Measurements from ENCODE around the gene EXOC6.
"Not testable (repeated sequence)": the region's sequence is repeated elsewhere in the genome, so short reads cannot be mapped to it uniquely, and the experiment has no call there.

Gene EXOC6

GRCh38 chr10:92957223-92958010 is 109.1 kb downstream of the EXOC6 start:
- no peak for DNase-seq

GRCh38 chr10:92961638-92962037 is 113.3 kb downstream of the EXOC6 start:
- DNase-seq = no peak

- DNase-seq = no peak
Observed at GRCh38 chr10:92965314-92965713, 117.0 kb downstream of the EXOC6 start.

GRCh38 chr10:92967641-92968040 is 119.3 kb downstream of the EXOC6 start:
- no peak for DNase-seq

GRCh38 chr10:92969151-92969550 is 120.8 kb downstream of the EXOC6 start:
- DNase-seq = no peak

- no peak for DNase-seq
Observed at GRCh38 chr10:92970301-92971070, 122.2 kb downstream of the EXOC6 start.

- DNase-seq = no peak
Observed at GRCh38 chr10:92972066-92972870, 123.9 kb downstream of the EXOC6 start.

GRCh38 chr10:92972886-92973285 is 124.6 kb downstream of the EXOC6 start:
- no peak for DNase-seq

GRCh38 chr10:92976278-92976677 is 128.0 kb downstream of the EXOC6 start:
- not testable (repeated sequence) for DNase-seq

- no peak for DNase-seq
Observed at GRCh38 chr10:92989250-92989649, 140.9 kb downstream of the EXOC6 start.

GRCh38 chr10:92990615-92991014 is 142.3 kb downstream of the EXOC6 start:
- no peak for DNase-seq

- no peak for DNase-seq
Observed at GRCh38 chr10:92991513-92991912, 143.2 kb downstream of the EXOC6 start.

- no peak for DNase-seq
Observed at GRCh38 chr10:92993699-92994272, 145.5 kb downstream of the EXOC6 start.

- DNase-seq = no peak
Observed at GRCh38 chr10:92995509-92995908, 147.2 kb downstream of the EXOC6 start.

GRCh38 chr10:92997620-92998019 is 149.3 kb downstream of the EXOC6 start:
- DNase-seq = no peak

GRCh38 chr10:92999191-92999590 is 150.9 kb downstream of the EXOC6 start:
- no peak for DNase-seq

- no peak for DNase-seq
Observed at GRCh38 chr10:93006435-93007039, 158.2 kb downstream of the EXOC6 start.

GRCh38 chr10:93015722-93016121 is 167.4 kb downstream of the EXOC6 start:
- DNase-seq = no peak

GRCh38 chr10:93023013-93023650 is 174.8 kb downstream of the EXOC6 start:
- no peak for DNase-seq

- DNase-seq = no peak
Observed at GRCh38 chr10:93026072-93026471, 177.8 kb downstream of the EXOC6 start.

- no peak for DNase-seq
Observed at GRCh38 chr10:93027508-93027907, 179.2 kb downstream of the EXOC6 start.

- DNase-seq = no peak
Observed at GRCh38 chr10:93028883-93029282, 180.6 kb downstream of the EXOC6 start.

Measured in cerebellar nuclear complex (tissue), 1 donor.